Stimulated activated CD8-positive, alpha-beta memory T cell treated with anti-CD3 and anti-CD28 coated beads, Interleukin-12 subunit alpha, Interleukin-12 subunit beta, amount 100 ng/mL, for 24 hours (primary cell): ENCODE data around the gene HNRNPUL1.
"Not testable (repeated sequence)": the region's sequence is repeated elsewhere in the genome, so short reads cannot be mapped to it uniquely, and the experiment has no call there.

ENCODE experiments used
- DNase-seq: peaks from one replicate; pipeline ENCODE4 v3.0.0-alpha.2; 2020; ENCODE audit errors: extremely low read depth

Gene HNRNPUL1

DNA sequence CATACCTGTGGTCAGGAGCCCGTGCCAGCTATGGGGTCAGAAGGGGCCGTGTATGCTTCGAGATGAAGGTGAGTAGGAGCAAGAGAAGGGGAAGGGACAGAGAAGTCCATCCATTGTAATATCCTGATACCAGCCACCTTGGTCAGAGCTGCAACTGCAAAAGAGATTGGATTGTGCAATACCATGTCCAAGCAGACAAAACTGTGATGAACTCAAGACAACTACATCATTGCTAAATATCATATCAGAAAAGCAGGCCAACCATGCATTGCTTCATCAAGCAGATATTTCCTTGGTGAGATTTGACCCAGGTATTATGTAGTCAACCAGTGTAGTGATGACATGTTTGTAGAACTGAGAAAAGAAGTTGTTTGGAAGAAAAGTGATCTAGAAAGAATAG is 12.1 kb downstream of the HNRNPUL1 start:
- DNase-seq: no peak

DNA sequence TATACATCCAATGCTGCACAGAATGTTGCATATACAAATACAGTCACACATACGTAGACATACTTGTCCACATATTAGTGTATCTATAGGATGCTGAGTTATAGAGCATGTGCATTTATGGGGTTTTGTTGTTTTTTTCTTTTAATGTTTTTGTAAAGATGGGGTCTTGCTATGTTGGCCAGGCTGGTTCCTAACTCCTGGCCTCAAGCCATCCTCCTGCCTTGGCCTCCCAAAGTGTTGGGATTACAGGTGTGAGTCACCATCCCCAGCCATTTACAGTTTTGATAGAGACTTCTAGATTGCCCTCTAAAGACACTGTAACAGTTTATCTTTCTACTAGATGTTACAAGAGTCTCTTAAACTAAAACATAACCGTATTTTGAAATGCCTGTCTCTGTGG is 14.3 kb downstream of the HNRNPUL1 start:
- no peak for DNase-seq

DNA sequence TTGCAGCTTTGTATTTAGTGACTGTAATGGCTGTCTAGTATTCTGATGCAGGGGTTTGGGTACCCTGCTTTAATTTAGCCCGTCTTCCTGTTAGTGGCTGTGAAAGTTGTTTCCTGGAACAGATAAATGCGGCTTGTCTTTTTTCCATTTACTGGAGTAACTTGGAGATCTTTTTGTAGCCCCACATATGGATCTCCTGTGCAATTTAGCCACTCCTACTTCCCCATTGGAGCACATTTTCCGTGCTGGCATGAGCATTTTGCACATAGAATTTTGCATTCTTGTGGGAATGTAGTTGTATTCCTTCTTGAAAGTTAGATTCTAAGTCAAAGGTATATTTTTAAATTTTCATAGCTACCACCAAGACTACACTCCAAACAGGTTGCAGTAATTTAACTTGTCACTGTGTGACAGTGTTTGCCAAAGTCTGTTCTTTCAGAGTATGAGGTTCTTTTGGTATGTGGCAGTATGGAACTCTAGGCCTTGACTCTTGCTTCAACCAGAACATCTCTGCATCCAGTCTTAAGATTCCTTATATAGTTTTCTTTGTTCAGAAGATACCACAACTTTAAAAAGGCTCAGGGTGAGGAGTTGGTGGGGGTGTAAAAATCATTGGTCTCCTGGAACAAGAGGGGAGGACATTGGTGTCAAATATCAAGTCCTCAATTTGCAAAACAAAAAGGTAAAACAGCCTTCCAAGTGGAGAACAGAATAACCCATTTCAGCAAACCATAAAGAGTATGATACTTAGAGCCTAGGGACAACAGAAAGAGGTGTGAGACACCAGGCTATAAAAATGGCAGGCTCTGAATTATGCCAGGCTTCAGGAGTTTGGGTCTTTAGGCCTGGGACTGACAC is 24.7 kb downstream of the HNRNPUL1 start:
- no peak for DNase-seq

DNA sequence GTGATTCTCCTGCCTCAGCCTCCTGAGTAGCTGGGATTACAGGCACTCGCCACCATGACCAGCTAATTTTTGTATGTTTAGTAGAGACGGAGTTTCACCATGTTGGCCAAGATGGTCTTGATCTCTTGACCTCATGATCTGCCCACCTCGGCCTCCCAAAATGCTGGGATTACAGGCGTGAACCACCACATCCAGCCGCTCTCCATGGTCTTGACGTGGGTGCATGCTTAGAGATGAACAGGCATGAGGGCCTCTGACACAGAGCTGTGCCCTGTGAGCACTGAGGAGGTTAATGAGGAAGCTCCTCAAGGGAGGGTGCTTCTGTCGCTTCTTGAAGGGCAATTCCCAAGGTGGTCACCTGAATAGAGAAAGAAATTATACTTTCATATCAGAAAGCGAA is 25.6 kb downstream of the HNRNPUL1 start:
- not testable (repeated sequence) for DNase-seq

DNA sequence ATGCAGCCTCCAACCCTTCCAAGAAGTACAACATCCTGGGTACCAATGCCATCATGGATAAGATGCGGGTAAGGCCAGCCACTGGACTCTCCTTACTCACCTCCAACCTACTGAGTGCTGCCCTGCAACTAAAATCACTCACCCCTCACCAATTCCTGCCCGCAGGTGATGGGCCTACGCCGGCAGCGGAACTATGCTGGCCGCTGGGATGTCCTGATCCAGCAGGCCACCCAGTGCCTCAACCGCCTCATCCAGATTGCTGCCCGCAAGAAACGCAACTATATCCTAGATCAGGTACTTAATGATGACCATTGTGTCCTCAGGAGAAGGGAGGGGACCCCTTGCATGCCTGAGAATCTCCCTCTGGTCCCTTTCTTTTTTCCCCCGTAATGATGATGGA is 30.2 kb downstream of the HNRNPUL1 start:
- DNase-seq: no peak

DNA sequence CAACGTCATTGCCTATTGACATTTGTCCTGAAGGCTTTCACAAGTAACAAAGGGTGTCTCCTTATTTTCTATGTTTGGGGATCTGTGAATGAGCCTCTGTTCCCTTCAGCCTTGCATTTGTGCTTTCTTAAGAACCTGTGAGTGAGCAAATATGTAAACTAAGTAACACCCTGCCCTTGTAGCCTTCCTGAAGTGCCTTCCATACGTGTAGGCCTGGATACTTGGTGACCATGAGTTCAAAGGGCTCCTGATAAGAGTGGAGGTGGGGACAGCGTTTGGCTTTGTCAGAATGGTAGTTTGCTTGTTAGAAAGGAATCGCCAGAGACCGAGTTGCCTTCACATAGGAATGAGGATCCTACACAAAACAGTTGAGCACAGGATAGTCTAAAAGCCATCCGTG is 31.3 kb downstream of the HNRNPUL1 start:
- DNase-seq: no peak

DNA sequence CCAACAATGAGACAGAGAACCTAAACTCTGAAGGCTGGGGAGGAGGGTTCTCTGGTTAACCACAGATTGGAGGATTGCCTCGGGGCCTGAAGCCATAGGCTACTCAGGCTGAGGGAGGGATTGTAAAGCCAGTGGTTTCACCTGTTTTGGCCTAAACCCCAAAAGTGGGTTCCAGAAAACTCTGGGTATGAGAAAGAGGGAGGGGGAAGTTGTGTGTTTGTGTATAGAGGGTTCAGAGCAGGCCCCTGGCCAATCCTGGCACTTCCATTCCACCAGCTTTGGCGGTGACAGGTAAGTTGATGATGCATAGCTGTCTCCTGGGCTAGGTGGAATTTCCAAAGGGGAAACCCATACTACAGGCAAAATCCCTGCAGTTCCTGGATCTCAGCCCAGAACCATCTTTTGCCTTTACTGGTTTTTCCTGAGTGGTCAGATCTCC is 32.3 kb downstream of the HNRNPUL1 start:
- no peak for DNase-seq

DNA sequence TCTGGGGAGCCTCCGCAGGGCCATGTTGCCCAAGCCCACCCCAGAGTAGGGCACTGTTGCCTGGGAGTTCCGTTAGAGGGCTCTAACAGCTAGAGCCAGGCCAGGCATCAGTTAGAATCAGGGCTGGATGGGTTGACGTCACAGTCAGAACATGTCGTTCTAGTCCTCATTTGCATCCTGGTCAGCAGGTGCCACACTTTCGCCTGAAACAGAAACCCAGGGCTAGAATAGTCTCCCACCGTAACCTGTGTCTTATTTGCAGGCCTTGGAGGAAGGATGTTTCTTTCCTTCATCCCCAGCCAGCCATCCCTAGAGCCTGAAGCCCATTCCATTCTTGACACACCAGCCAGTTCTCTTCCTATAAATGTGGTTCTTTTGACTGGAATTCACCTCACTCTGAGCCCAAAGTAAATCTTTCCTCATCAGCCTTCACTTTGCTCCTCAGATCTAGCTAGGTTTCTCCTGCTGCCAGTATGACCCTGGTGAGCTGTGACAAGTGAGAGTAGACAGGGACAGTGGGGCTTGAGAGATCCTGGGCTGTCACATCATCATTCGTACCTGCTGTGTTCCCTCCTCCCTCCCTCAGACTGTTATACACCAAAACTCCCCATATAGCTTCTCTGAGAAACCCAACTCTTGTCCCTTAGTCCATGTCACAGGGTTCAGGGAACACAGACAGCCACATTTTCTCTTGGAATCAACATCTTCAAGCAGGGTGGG is 33.6 kb downstream of the HNRNPUL1 start:
- DNase-seq: no peak

DNA sequence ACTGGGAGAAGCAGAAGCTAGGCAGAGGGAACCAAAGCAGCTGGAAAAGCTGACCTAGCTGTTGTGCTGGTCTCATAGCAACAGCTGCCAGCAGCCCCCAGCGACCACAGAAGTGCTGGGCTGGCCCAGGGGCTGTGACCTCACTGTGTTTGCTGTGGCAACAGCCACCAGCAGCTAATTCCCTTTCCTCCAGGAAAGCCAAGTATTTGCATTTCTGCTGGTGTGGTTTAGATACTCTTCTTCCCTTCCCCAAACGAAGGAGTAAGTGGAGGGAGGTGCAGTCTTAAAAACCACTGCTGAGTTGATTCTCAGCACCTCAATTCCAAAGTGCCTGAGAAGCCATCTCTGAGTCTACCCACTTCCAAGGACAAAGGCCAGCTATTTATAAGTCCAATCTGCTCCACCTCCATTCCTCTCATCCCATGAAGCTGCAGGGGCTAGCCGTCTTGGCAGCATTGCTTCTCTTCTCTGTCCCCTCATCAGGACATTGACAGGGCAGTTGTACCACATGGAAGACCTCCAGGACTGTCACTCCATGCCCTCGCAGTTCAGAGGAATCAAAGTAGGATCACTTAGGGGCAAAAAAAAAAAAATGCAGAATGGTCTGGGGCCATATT is 34.3 kb downstream of the HNRNPUL1 start:
- DNase-seq: no peak

DNA sequence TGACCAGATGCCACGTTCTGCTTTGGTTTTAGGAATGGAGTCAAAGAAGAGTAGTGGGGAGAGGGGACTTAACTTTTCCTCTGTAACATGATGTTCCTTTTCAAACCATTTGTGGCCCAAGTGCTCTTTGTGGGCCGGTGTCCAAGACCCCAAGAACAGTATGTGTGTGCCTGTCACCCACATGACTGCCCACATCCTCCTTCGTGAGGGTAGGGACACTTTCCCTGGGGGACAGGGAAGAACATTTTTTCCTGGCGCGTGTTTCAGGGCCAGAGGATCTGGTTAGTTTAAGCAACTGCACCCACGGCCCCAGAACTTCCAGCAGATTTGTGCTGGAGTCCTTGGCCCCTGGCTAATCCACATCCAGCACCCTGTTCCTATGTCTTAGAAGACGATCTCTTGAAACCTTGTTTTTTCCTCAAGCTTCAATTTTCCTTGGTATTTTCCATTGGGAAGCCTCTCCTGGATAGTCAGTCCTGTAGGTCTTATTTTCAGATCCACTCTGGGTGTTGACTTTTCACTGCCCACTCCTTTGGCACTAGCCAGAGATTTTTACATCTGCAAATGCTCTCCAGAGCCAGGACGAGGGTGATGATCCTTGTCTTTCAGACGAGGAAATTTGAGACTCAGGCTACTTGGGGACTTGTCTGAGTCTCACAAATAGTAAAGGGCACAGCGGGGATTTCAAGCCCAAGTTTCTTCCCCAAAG is 35.0 kb downstream of the HNRNPUL1 start:
- DNase-seq: no peak

DNA sequence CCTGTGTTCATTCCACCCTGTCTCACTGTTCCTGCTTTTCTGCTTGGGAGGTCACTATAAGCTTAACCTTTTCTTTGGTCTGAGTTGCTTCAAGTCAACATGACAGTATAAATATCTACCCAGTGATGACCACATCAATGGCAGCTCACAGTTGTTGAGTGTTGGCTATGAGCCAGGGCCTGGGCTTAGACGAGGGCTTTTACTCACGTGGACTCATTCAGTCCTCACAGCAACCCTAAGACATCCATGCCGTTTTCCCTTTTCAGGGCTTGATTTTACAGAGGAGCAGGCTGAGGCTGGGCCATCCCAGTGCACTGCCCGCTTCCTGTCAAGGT is 35.5 kb downstream of the HNRNPUL1 start:
- DNase-seq: no peak

DNA sequence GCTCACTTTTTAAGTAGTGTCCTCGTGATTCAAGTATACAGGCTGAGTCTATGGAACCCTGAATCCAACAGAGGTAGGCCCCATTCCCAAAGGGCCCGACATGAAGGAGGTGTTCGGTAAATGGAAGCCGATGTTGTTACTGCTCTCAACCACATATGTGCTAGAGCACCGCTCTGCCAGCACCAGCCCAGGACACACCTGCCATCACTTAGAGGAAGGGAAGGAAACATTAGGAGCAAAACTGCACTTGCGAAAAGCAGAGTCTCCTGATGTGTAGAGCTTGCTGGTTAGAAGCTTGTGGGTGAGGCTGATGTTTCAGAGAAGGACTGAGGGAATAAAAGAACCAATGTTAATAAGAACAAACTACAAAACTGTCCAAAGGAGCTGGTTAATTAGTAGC is 36.4 kb downstream of the HNRNPUL1 start:
- DNase-seq: no peak

DNA sequence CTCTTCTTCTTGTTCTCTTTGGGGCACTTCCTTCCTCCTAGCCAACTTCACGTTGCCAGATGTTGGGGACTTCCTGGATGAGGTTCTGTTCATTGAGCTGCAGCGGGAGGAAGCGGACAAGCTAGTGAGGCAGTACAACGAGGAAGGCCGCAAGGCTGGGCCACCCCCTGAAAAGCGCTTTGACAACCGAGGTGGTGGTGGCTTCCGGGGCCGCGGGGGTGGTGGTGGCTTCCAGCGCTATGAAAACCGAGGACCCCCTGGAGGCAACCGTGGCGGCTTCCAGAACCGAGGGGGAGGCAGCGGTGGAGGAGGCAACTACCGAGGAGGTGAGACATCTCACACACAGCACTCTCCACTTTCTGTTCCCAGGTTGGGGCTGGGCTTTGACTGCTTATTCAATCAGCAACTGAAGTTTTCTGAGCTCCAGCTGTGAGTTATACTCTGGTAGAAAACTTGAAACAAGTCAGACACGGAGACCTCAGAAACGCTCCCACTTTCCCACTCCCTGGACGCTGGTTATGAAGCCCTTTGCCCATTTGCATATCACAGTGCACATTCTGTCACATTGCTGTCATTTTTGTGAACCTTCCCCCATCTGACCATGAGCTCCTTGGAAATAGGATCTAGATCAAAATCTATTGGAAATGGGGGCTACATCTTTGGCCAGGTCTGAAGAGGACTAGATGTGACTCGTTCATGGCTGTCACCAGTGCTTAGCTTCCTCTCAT is 38.6 kb downstream of the HNRNPUL1 start:
- peak; percentile 63 for DNase-seq

DNA sequence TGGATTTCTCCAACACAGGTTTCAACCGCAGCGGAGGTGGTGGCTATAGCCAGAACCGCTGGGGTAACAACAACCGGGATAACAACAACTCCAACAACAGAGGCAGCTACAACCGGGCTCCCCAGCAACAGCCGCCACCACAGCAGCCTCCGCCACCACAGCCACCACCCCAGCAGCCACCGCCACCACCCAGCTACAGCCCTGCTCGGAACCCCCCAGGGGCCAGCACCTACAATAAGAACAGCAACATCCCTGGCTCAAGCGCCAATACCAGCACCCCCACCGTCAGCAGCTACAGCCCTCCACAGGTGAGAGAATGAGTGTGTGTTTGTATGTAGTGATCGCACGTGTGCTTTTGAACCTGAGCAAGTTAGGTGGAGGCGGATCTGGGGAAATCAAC is 39.8 kb downstream of the HNRNPUL1 start:
- DNase-seq: no peak

DNA sequence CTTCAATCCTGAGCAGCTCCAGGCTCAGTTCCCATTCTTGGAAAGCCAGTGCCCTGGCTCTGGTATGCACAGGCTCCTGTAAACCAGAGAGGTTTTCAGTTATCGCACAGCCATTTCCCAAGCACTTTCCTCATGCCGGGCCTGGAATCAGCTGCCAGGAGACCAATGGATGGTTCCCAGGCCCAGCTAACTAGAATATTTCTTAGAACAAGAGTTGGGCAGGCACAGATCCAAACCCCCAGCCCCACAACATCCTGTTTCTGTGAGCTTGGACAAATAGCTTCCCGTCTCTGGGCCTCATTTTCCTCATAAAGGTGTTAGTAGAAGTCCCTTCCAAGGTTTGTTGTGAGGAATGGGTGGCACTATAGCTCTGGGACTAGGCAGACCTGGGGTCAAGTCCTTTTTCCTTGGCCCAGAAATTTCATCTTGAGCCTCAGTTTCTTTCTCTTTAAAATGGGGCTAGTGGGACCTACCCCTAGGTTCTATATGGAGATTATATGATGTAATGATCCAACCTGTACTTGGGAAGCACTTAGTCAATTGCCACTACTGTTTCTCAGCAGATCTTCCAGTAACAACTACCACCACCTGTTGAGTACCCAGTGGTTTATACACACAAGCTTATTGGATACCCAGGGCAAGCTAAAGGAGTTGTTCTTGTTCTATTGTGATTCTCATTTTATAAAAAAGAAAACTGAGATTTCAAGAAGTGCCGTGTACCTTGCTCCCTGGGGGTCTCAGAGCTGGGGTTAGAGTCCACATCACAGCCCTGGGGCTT is 40.7 kb downstream of the HNRNPUL1 start:
- no peak for DNase-seq

DNA sequence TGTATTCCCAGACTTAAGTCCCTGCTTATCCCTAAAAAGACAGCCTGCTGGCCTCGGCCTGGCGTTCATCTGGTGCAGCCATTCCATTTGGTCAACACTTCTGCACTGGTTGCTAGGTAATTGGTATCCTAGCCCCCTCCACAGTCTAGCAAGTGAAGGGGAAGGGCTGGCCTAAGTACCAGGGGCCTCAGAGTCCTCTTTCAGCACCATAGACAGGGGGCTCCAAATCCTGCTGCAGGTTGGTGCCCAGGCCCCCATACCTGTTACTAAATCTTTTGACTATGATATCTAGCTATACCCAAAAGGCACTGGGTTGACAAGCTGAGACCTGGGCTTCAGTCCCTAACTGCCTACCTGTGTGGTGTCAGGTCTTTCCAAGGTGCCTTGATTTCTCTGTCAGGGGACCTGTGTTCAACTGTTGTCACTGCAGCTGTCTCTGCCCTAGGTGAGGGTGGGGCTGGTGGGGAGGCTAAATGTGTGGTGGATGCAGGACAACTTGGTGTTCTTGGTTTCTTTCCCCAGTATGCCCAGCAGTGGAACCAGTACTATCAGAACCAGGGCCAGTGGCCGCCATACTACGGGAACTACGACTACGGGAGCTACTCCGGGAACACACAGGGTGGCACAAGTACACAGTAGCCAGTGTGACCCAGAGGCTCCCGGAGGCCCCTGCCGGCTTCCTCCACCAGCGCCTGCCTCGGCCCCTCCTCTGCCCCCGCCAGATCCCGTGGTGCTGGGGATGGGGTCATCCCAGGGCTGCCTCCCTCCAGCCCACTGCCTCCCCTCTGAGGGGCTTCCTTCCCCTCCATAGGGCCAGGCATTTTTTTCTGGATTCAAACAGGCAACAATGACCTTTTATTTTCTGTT is 42.0 kb downstream of the HNRNPUL1 start:
- DNase-seq: no peak

DNA sequence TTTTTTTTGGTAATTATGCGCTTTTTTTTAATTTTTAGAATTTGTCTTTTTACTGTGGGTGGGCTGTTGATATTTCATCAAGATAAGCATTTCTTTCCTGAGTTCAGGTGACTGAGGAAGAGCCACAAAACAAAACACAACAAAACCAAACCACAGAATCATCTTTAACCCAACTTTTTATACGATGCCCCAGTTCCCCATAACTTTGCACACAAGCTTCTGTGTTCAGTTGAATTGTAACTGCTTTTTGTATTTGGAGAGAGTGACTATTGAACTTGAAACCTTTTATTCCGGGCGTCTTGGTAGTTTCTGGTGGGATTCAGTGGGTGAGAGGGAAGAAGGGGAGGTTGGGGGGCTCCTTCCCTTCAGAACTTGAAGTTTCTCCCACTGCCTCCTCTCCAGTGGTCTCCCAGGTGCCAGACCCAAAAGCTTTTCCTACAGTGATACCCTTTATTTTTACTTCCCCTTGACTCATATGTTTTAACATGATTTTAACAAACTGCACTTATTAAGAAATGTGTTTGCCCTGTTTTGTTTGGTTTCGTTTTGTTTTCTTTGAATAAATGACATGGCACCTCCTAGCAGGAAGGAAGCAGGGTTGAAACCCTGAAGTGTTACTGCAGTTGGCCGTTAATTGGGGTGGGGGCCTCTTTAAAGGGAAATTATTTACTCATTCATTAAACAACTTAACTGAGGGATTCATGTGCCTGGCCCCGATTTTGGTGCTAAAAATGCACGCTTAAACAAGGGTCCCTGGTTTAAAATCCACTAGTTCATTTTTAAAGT is 43.1 kb downstream of the HNRNPUL1 start:
- DNase-seq: no peak

DNA sequence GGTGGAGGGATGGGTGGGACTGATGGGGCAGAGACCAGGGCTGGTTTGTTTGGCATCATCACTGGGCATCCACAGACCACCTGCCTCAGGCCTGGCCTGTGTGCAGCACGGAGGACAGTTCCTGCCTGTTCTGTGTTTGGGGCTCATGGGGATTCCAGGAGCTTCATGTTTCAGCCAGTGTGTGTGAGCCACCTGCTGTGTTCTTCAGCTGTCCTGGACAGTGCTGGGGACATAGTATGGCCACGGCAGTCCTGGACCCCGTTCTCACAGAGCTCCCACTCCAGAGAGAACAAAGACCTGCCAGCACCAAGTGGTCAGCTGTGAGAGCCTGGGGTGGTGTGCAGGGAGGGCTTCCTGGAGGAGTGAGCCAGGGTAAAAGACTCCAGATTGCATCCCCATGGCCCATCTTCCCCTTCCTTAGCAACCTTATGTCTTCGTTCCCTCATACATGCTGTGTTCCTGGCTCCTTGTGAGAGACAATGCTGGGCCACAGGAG is 43.8 kb downstream of the HNRNPUL1 start:
- no peak for DNase-seq
